ENCODE results near the gene WWOX.
"Not testable (repeated sequence)": the region's sequence is repeated elsewhere in the genome, so short reads cannot be mapped to it uniquely, and the experiment has no call there.

Gene WWOX

DNA sequence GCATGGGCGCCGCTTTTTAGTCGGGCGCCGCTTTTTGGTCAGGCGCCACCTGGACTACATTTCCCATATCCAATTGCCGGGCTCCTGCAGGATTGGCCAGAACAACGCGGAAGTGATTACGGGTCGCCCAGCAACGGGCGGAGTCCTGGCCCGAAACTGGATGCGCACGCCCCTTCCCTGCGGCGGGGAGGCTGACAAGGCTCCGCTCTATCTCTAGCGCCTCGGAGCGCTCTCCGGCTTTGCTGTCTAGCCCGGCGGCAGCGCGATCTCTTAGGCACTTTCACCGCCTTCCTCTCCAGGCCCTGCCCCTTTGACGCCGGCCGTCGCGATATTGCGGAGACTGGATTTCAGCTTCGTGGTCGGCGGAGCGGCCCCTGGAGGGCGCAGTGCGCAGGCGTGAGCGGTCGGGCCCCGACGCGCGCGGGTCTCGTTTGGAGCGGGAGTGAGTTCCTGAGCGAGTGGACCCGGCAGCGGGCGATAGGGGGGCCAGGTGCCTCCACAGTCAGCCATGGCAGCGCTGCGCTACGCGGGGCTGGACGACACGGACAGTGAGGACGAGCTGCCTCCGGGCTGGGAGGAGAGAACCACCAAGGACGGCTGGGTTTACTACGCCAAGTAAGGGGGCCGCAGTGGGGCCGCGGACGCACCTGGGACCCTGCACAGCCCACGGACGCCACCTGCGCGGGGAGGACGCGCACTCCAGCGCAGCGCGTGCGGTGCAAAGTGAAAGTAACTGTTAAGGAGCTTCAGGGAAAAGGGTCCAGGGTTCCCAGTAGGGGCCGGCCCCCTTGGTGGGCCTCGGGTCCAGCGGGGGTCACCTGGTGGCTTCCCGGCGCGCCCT is at the start of gene WWOX:
WWOX (plus strand) TSS at position 384 of the 841 bp plus-strand sequence.
- peaks cover 7% of the 10 kb centered on the region for H3K36me3 Mint-ChIP-seq (ENCODE audit: low read depth)
- peak; percentile 96 for DNase-seq (ENCODE audit: low spot score)
- peak within 1 kb of the TSS; percentile 93 for H3K4me3 Mint-ChIP-seq
- H3K27ac Mint-ChIP-seq: peak within 1 kb of the TSS; percentile 94
- peaks cover 2% of the 10 kb centered on the region for H3K27me3 Mint-ChIP-seq (ENCODE audit: low read depth)
- H3K9me3 Mint-ChIP-seq: peaks cover 15% of the 10 kb centered on the region
- H3K4me1 Mint-ChIP-seq (ENCODE audit: low read depth): peaks cover 26% of the 10 kb centered on the region

GRCh38 chr16:78050734-78051400 is 48.6 kb upstream of the WWOX start:
- Mint-ChIP-seq H3K27ac (no peak overlapping the region), H3K4me1 (ENCODE audit: low read depth) (peaks cover 4% of the 10 kb centered on the region), H3K36me3 (ENCODE audit: low read depth) (no peaks in the 10 kb centered on the region), H3K27me3 (ENCODE audit: low read depth) (peaks cover 12% of the 10 kb centered on the region), H3K9me3 (no peaks in the 10 kb centered on the region), H3K4me3 (no peak overlapping the region)
- no peak for DNase-seq (ENCODE audit: low spot score)

- DNase-seq (ENCODE audit: low spot score): no peak
- Mint-ChIP-seq H3K9me3 (no peaks in the 10 kb centered on the region), H3K36me3 (ENCODE audit: low read depth) (no peaks in the 10 kb centered on the region), H3K27me3 (ENCODE audit: low read depth) (peaks cover 12% of the 10 kb centered on the region), H3K27ac (no peak overlapping the region), H3K4me3 (no peak overlapping the region), H3K4me1 (ENCODE audit: low read depth) (peaks cover 11% of the 10 kb centered on the region)
Measured at GRCh38 chr16:78057803-78058564, 41.5 kb upstream of the WWOX start.

DNA sequence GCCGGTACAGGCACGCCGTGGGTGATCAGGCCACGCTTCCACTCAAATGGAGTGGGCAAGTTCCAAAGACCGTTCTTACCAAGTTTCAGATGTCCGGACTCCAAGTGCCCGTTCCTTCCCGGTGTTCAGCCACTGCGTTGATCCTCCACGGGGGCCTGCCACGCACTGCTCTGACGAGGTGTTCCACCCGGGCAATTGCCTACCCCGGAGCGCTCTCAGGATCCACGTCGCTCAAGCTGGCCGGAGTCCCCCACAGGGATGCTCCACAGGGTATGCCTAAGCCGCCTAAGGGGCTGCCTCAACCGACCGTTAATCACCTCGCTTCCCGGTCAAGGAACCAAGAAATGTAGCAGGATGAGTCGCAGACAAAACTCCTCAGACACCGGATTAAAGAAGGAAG is 39.6 kb upstream of the WWOX start:
- DNase-seq (ENCODE audit: low spot score); H3K36me3 Mint-ChIP-seq (ENCODE audit: low read depth); H3K4me1 Mint-ChIP-seq (ENCODE audit: low read depth); H3K27ac Mint-ChIP-seq; H3K9me3 Mint-ChIP-seq; H3K4me3 Mint-ChIP-seq; H3K27me3 Mint-ChIP-seq (ENCODE audit: low read depth): not testable (repeated sequence)

- peaks cover 10% of the 10 kb centered on the region for H3K27me3 Mint-ChIP-seq (ENCODE audit: low read depth)
- H3K36me3 Mint-ChIP-seq (ENCODE audit: low read depth): no peaks in the 10 kb centered on the region
- no peak for DNase-seq (ENCODE audit: low spot score)
- H3K27ac Mint-ChIP-seq: no peak overlapping the region
- no peak overlapping the region for H3K4me3 Mint-ChIP-seq
- H3K4me1 Mint-ChIP-seq (ENCODE audit: low read depth): peaks cover 7% of the 10 kb centered on the region
- no peaks in the 10 kb centered on the region for H3K9me3 Mint-ChIP-seq
Measured at GRCh38 chr16:78060295-78060694, 39.2 kb upstream of the WWOX start.

DNA sequence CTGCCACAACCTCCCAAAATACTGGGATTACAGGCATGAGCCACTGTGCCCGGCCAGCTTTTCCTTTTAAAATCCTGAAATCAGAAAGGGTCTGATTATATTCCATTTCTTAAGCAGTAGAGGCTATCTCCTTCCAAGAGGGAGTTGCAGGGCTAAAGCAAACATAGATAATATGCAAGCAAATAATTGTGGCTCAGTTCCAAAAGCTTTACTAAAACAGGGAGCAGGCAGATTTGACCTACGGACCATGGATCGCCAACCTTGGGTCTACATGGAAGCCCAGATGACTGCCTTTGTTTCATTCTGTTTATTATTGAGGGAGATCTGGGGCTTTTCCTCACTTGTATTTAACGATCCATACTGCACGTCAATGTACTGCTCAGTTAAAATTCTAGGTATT is 38.6 kb upstream of the WWOX start:
- Mint-ChIP-seq H3K9me3 (no peaks in the 10 kb centered on the region), H3K27ac (no peak overlapping the region), H3K27me3 (ENCODE audit: low read depth) (peaks cover 11% of the 10 kb centered on the region), H3K4me3 (no peak overlapping the region), H3K4me1 (ENCODE audit: low read depth) (peaks cover 7% of the 10 kb centered on the region), H3K36me3 (ENCODE audit: low read depth) (no peaks in the 10 kb centered on the region)
- DNase-seq (ENCODE audit: low spot score): no peak

GRCh38 chr16:78065319-78065718 is 34.1 kb upstream of the WWOX start:
- H3K27ac Mint-ChIP-seq: no peak overlapping the region
- H3K9me3 Mint-ChIP-seq: no peaks in the 10 kb centered on the region
- no peaks in the 10 kb centered on the region for H3K4me1 Mint-ChIP-seq (ENCODE audit: low read depth)
- no peak for DNase-seq (ENCODE audit: low spot score)
- no peaks in the 10 kb centered on the region for H3K36me3 Mint-ChIP-seq (ENCODE audit: low read depth)
- peaks cover 5% of the 10 kb centered on the region for H3K27me3 Mint-ChIP-seq (ENCODE audit: low read depth)
- no peak overlapping the region for H3K4me3 Mint-ChIP-seq

DNA sequence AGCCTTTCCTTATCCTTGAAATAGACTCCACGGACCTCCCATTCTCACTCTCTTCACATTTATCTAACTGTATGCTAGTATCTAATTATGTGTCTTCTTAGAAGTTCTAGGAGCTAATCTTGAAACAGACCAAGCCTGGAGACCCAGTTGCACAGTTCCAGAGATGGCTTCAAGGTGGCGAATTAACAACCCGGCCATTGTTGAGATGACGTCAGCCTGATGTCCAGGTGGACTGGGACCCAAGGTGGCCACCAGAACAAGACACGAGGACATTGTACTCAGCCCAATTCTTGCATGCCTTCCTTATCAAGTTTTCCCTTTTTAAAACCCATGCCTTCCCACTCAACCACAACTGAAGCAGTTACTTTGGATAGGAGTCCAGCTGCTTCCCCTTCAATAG is 29.5 kb upstream of the WWOX start:
- Mint-ChIP-seq H3K27ac (no peak overlapping the region), H3K27me3 (ENCODE audit: low read depth) (peaks cover 8% of the 10 kb centered on the region), H3K4me3 (no peak overlapping the region), H3K9me3 (no peaks in the 10 kb centered on the region), H3K4me1 (ENCODE audit: low read depth) (no peaks in the 10 kb centered on the region), H3K36me3 (ENCODE audit: low read depth) (no peaks in the 10 kb centered on the region)
- DNase-seq (ENCODE audit: low spot score): no peak

GRCh38 chr16:78072275-78072674 is 27.2 kb upstream of the WWOX start:
- H3K4me1 Mint-ChIP-seq (ENCODE audit: low read depth): no peaks in the 10 kb centered on the region
- no peaks in the 10 kb centered on the region for H3K9me3 Mint-ChIP-seq
- H3K27me3 Mint-ChIP-seq (ENCODE audit: low read depth): peaks cover 6% of the 10 kb centered on the region
- DNase-seq (ENCODE audit: low spot score): no peak
- H3K36me3 Mint-ChIP-seq (ENCODE audit: low read depth): no peaks in the 10 kb centered on the region
- no peak overlapping the region for H3K27ac Mint-ChIP-seq
- no peak overlapping the region for H3K4me3 Mint-ChIP-seq

DNA sequence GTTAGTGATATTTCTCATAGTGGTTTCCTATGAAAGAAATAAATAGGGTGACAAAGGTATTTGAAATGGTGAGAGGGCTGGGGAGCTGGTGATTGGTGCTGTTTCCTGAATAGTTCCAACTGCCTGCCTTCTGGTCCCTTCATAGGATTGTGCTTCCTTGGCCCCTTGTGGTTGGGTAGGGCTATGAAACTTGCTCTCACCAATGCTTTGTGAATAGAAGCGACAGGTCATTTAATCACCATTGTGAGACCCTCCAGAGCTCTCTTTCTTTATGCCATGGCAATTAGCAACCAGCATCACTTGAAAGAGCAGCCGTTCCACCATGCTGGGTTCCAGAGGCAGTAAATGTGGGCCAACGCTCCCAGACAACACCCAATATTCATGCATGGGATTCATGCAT is 23.7 kb upstream of the WWOX start:
- Mint-ChIP-seq H3K4me3 (no peak overlapping the region), H3K4me1 (ENCODE audit: low read depth) (no peaks in the 10 kb centered on the region), H3K9me3 (no peaks in the 10 kb centered on the region), H3K27ac (no peak overlapping the region), H3K27me3 (ENCODE audit: low read depth) (peaks cover 12% of the 10 kb centered on the region), H3K36me3 (ENCODE audit: low read depth) (no peaks in the 10 kb centered on the region)
- no peak for DNase-seq (ENCODE audit: low spot score)

GRCh38 chr16:78081341-78081740 is 18.1 kb upstream of the WWOX start:
- Mint-ChIP-seq H3K27ac (no peak overlapping the region), H3K9me3 (no peaks in the 10 kb centered on the region), H3K36me3 (ENCODE audit: low read depth) (no peaks in the 10 kb centered on the region), H3K4me1 (ENCODE audit: low read depth) (no peaks in the 10 kb centered on the region), H3K4me3 (no peak overlapping the region), H3K27me3 (ENCODE audit: low read depth) (peaks cover 14% of the 10 kb centered on the region)
- DNase-seq (ENCODE audit: low spot score): no peak

DNA sequence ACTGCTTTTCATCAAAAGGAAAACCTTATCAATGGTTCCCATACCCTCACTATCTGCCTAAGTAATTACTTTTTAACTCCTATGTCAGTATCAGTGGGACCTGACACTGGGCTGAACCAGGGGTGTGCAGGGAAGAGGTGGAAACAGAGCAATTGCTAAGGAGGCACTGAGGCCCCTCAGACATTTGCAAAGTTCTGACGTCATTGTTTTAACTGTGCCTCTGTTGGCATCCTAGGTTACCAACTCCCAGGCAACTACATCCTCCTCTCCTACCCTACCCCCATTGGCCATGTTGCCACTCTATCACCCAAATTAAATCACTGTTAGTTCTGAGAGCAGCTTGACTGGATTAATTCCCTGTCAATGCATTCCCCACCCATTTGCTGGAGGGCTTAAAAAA is 8.0 kb upstream of the WWOX start:
- H3K27ac Mint-ChIP-seq: no peak overlapping the region
- no peak overlapping the region for H3K4me3 Mint-ChIP-seq
- H3K9me3 Mint-ChIP-seq: peaks cover 9% of the 10 kb centered on the region
- peaks cover 13% of the 10 kb centered on the region for H3K27me3 Mint-ChIP-seq (ENCODE audit: low read depth)
- H3K4me1 Mint-ChIP-seq (ENCODE audit: low read depth): no peaks in the 10 kb centered on the region
- no peak for DNase-seq (ENCODE audit: low spot score)
- H3K36me3 Mint-ChIP-seq (ENCODE audit: low read depth): peaks cover 1% of the 10 kb centered on the region

- H3K36me3 Mint-ChIP-seq (ENCODE audit: low read depth): peaks cover 1% of the 10 kb centered on the region
Measured at GRCh38 chr16:78092758-78093157, 6.7 kb upstream of the WWOX start.

DNA sequence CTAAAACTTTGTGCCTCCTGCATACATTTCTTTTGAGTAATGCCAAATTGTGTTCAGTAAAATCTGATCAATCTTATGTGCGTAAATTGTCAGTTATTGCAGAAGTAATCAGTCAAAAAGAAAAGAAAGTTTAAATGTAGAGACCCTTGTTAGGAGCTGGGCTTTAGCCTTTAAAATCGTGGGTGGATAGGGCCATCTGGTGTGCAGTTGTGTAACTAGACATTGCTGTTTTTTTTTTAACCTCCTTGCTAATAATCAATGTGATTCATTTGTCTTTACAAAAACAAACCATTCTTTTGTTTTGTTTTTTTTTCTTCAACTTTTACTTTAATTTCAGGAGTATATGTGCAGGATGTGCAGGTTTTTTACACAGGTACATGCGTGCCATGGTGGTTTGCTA is 5.3 kb upstream of the WWOX start:
- Mint-ChIP-seq H3K4me3 (no peak overlapping the region), H3K36me3 (ENCODE audit: low read depth) (peaks cover 1% of the 10 kb centered on the region), H3K4me1 (ENCODE audit: low read depth) (peaks cover 15% of the 10 kb centered on the region), H3K9me3 (peaks cover 15% of the 10 kb centered on the region), H3K27ac (no peak overlapping the region), H3K27me3 (ENCODE audit: low read depth) (peaks cover 13% of the 10 kb centered on the region)
- no peak for DNase-seq (ENCODE audit: low spot score)

More at GRCh38 chr16:78092758-78093157, 6.7 kb upstream of the WWOX start:
- peaks cover 15% of the 10 kb centered on the region for H3K9me3 Mint-ChIP-seq
- no peak overlapping the region for H3K4me3 Mint-ChIP-seq
- H3K4me1 Mint-ChIP-seq (ENCODE audit: low read depth): peaks cover 5% of the 10 kb centered on the region
- H3K27ac Mint-ChIP-seq: no peak overlapping the region
- DNase-seq (ENCODE audit: low spot score): no peak
- peaks cover 13% of the 10 kb centered on the region for H3K27me3 Mint-ChIP-seq (ENCODE audit: low read depth)
